ENCODE results near the gene GTF2A2. TPM values are rescaled to one million over a fixed set of nuclear protein-coding genes. Genes with fewer than 3 reads are reported as not detected.
"Not testable (repeated sequence)": the region's sequence is repeated elsewhere in the genome, so short reads cannot be mapped to it uniquely, and the experiment has no call there.

The GTF2A2 gene
- 81.6 and 111 TPM in 2 replicates for total RNA-seq (2014; rRNA removed; shearing (Covaris generic))

- in situ Hi-C loops (cut with HindIII; ENCODE audit: low sequenced_read_pairs), result no loop called here
- DNase-seq (ENCODE audit: low spot score), result peak; percentile 97
Observed at GRCh38 chr15:59656897-59657634, at the start of gene GTF2A2. Gene GTF2A2 (minus strand): TSS chr15:59657515. CDS start chr15:59652277, 5,238 bp downstream.

DNA sequence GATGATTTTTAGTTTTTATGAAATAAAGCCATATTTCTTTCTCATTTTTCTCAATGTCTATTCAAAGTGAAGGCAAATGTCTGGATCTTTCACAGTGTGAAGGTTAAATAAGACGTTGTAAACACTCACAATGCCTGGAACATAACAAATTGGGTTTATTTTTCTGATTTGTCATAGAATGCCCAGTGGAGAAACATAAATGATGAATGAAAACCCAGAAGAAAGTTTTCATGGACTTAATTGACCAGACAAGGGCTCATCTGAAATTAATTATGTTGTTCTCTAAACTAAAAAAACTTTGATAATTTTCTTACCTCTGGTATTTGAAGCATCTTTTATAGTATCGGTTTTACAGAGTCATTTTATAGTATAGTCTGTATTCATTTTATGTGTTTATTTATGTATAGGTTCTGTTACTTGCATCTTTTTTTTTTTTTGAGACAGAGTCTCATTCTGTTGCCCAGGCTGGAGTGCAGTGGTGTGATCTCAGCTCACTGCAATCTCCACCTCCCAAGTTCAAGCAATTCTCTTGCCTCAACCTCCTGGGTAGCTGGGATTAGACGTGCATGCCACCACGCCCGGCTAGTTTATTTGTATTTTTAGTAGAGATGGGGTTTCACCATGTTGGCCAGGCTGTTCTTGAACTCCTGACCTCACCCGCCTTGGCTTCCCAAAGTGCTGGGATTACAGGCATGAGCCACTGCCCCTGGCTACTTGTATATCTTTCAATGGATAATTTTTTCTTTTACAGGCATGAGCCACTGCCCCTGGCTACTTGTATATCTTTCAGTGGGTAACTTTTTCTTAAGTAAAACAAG, 46.9 kb upstream of the GTF2A2 start:
- in situ Hi-C loops (cut with HindIII; ENCODE audit: low sequenced_read_pairs), result no loop called here
- DNase-seq (ENCODE audit: low spot score), result no peak

GRCh38 chr15:59702351-59702750, 45.0 kb upstream of the GTF2A2 start:
- DNase-seq (ENCODE audit: low spot score), result no peak
- in situ Hi-C loops (cut with HindIII; ENCODE audit: low sequenced_read_pairs), result no loop called here

DNA sequence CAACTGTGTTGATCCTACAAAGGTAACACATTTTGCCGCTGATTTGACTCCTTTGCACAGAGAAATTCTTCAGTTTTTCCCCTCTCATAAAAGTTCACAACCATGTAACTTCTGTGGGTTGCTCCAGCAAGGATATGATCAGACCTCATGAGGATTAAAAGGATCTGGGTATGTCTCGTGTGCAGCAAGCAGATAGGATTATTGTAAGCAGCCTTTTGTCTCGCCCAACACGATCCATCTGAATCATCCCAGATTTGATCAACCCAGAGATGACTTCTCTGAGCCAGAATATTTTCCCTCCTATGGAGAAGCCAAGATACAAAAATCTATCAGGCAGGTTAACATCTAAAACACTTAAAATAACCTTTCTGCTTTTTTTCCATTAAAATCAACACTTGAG, 44.6 kb upstream of the GTF2A2 start:
- in situ Hi-C loops (cut with HindIII; ENCODE audit: low sequenced_read_pairs), result no loop called here

GRCh38 chr15:59699810-59700431, 42.6 kb upstream of the GTF2A2 start:
- DNase-seq (ENCODE audit: low spot score), result no peak
- in situ Hi-C loops (cut with HindIII; ENCODE audit: low sequenced_read_pairs), result no loop called here

More for the DNA sequence above, 44.6 kb upstream of the GTF2A2 start:
- DNase-seq (ENCODE audit: low spot score), result no peak

DNA sequence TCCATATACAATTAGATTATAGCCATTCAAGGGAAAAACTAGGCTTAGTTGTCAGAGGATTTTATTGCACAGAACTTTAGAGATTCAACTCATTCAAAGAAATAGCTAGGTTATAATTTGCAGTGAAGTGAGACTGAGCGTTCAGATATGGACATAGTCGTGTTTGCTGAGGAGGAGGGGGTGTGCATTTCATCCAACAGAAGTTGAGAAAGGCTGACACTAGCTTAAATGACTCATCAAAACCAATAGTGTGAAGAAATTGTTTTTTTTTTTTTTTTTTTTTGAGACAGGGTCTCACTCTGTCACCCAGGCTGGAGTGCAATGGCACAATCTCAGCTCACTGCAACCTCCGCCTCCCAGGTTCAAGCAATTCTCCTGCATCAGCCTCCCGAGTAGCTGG, 40.8 kb upstream of the GTF2A2 start:
- in situ Hi-C loops (cut with HindIII; ENCODE audit: low sequenced_read_pairs); DNase-seq (ENCODE audit: low spot score): not testable (repeated sequence)

DNA sequence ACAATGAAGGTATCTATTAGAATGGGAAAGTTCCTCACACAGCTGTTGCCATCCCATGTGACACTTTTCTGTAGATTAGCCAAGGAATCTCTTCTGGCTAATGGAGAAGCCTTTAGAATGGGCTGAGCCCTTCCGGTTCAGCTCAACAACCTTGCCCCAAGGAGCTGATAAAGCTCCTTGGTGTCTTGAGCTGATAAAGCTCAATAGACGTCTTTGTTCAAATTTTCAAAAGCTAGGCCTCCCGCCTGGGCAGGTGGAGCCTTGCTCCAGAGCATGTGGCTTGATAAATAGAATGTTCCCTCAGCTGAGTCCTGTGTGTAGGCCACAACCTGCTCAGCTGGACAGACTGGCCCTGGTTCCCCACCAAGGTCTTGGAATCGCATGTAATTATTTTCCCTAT, 39.0 kb upstream of the GTF2A2 start:
- DNase-seq (ENCODE audit: low spot score), result no peak
- in situ Hi-C loops (cut with HindIII; ENCODE audit: low sequenced_read_pairs), result no loop called here

DNA sequence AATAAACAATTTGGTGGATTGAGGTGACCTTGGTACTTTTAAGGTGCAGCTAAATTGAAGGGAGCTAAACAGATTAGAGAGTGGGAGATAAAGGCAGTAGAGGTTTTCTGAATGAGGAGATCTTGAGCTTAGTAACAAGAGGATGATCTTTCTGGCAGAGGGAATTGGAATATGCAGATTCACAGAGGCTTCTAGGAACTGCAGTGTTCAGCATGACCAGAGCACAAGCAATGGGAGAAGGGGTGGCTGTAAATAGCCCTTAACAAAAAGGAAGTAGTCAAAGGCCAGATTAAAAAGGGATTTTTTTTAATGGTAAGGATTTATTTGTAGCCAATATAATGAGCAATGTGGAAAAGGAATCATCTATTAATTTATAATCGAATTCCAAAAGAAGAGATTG, 37.5 kb upstream of the GTF2A2 start:
- DNase-seq (ENCODE audit: low spot score), result no peak
- in situ Hi-C loops (cut with HindIII; ENCODE audit: low sequenced_read_pairs), result no loop called here

- peak; percentile 43 for DNase-seq (ENCODE audit: low spot score)
- in situ Hi-C loops (cut with HindIII; ENCODE audit: low sequenced_read_pairs), result no loop called here
Observed at GRCh38 chr15:59691194-59691805, 34.0 kb upstream of the GTF2A2 start.

- in situ Hi-C loops (cut with HindIII; ENCODE audit: low sequenced_read_pairs), result no loop called here
Observed at GRCh38 chr15:59689626-59690236, 32.4 kb upstream of the GTF2A2 start.

DNA sequence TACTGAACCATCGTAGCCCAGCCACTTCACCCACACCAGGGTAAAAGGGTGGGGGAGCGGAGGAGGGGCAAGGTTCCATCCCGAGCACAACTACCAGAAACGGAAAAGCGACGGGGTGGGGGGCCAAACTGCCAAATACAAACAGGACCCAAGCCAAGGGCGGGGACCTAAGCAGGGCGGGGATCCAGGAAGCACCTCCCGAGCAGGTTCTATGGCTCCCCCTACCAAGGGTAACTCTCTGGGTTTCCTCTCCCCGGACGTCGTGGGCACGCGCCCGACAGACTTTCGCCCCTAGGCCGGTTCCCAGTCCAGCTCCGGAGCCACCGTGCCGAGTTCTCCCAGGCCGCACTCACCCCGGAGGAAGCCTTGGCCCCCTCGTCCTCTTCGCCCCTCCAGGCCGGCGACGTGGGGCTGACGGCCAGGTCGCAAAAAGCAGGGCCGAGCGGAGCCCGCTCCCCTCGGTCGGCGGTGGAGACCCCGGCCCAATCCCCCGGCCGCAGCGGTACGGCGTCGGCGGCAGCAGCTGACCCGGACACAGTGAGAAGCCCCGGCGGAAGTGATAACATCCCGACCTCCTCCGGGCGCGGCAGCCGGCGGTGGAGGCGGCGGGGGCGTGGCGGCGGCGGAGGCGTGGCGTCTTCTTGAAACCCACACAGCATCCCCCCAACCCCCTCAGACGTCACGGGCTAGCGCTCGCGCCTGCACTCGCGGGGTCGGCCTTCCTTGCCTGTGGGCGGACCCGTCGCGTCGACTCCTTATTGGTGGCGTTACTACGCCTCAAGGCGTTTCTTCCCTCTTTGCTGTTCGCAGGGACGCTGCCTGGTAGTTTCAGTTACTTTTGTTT, 31.7 kb upstream of the GTF2A2 start, which contains the start of gene BNIP2:
Gene BNIP2 (minus strand): TSS at position 539 of the 844 bp plus-strand sequence. CDS start 6,863 bp downstream, outside the sequence.
- in situ Hi-C loops (cut with HindIII; ENCODE audit: low sequenced_read_pairs), result no loop called here
- peak; percentile 96 for DNase-seq (ENCODE audit: low spot score)

More at GRCh38 chr15:59689626-59690236, 32.4 kb upstream of the GTF2A2 start:
- peak; percentile 69 for DNase-seq (ENCODE audit: low spot score)

- DNase-seq (ENCODE audit: low spot score), result no peak
- in situ Hi-C loops (cut with HindIII; ENCODE audit: low sequenced_read_pairs), result no loop called here
Observed at GRCh38 chr15:59688423-59688781, 31.1 kb upstream of the GTF2A2 start.

DNA sequence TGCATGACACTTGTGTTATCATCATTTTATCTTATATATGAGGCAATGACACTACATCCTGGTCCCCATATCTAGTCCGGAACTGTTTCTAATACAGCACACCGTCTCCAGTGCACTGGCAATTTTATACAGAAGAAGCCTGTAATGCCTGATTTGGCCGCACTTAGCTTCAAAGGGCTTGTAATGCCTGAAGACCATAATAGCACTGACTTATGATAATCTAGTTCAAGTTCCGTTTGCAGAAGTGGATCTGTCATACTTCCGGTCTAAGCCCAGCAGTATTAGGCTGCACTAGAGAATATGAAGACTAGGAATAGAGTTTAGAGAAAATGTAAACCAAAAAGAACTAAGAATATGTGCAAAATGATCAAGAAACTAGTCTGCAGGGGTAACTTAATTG, 30.5 kb upstream of the GTF2A2 start:
- in situ Hi-C loops (cut with HindIII; ENCODE audit: low sequenced_read_pairs), result no loop called here
- DNase-seq (ENCODE audit: low spot score), result no peak

GRCh38 chr15:59686389-59686788, 29.1 kb upstream of the GTF2A2 start:
- no peak for DNase-seq (ENCODE audit: low spot score)
- in situ Hi-C loops (cut with HindIII; ENCODE audit: low sequenced_read_pairs), result no loop called here

DNA sequence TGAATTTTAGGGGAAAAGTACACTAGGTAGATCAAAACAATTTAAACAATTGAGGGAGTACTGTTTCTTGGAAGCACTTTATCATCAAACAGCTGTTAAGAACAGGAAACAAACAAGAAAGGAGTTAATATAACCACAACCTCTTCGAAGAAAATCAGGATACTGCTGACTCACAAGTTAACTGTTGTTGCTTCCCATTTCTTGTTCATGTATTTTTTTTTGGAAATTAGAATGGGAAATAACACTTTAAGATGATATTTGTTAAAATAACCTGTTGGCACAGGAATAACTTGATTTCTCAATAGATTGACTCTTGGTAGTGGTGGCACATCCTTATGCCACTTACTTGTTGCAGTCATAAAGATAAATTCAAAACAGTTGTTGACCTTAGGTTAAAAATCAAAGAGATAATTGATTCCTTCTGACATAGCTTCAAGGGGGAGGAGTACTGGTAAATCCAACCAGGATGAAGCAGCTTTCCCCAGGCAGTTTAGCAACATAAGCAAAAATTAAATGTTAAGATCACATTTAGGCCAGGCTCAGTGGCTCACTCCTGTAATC, 28.5 kb upstream of the GTF2A2 start:
- no peak for DNase-seq (ENCODE audit: low spot score)
- in situ Hi-C loops (cut with HindIII; ENCODE audit: low sequenced_read_pairs), result no loop called here

DNA sequence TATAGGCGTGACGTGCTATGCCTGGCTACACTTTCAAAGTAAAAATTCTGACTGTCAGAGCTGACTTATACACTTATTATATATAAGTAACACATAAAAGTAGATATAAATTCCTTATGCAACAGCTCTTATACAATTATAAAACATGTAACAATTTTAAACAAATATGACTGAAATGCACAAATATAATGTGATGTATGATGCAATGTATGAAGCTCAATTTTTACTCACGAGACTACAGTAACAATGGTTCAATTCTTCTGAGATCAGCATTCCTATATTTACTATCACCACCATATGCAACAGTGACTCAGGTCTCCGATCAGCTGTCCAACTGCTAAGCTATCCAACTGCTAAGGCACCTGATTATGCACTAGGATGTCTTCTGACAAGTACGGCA, 23.6 kb upstream of the GTF2A2 start:
- in situ Hi-C loops (cut with HindIII; ENCODE audit: low sequenced_read_pairs), result no loop called here

GRCh38 chr15:59680346-59680745, 23.0 kb upstream of the GTF2A2 start:
- DNase-seq (ENCODE audit: low spot score), result no peak
- in situ Hi-C loops (cut with HindIII; ENCODE audit: low sequenced_read_pairs), result no loop called here

More for the DNA sequence above, 23.6 kb upstream of the GTF2A2 start:
- DNase-seq (ENCODE audit: low spot score), result no peak

GRCh38 chr15:59678620-59679019, 21.3 kb upstream of the GTF2A2 start:
- DNase-seq (ENCODE audit: low spot score), result no peak
- in situ Hi-C loops (cut with HindIII; ENCODE audit: low sequenced_read_pairs), result no loop called here

Data from G401 (cell line).